Neural cell (in vitro differentiated cells): ENCODE results near the gene FKBP1B. TPM values are rescaled to one million over a fixed set of nuclear protein-coding genes. Genes with fewer than 3 reads are reported as not detected.

Experiments
- H2AFZ ChIP-seq: fragments of 200-600, 300-800 bp; sonication (generic), shearing (Covaris generic); 2 replicates; pipeline ENCODE4 v1.6.0; 2014; ENCODE audit warnings: low read depth, mild to moderate bottlenecking, antibody characterized with exemption, low read length, moderate library complexity
- H3F3A ChIP-seq: fragments of 200-600 bp; shearing (Covaris generic); 2 replicates; pipeline ENCODE4 v1.6.1; 2016; ENCODE audit warnings: mild to moderate bottlenecking, moderate library complexity, mixed read lengths, antibody characterized with exemption, low read length; ENCODE audit not compliant: insufficient read depth, poor library complexity, severe bottlenecking
- H3K27ac ChIP-seq: fragments of 200-600, 300-800 bp; sonication (generic), shearing (Covaris generic); 2 replicates; pipeline ENCODE4 v1.5.1; 2014; ENCODE audit warnings: mild to moderate bottlenecking, low read length, moderate library complexity
- H3K27me3 ChIP-seq: fragments of 300-800, 200-600 bp; sonication (generic), shearing (Covaris generic); 2 replicates; pipeline ENCODE4 v1.6.0; 2014; ENCODE audit warnings: mild to moderate bottlenecking, low read depth, low read length, moderate library complexity; ENCODE audit not compliant: insufficient read depth
- H3K36me3 ChIP-seq: fragments of 300-800, 200-600 bp; sonication (generic), shearing (Covaris generic); 2 replicates; pipeline ENCODE4 v1.5.1; 2014; ENCODE audit warnings: mild to moderate bottlenecking, antibody characterized with exemption, low read length, moderate library complexity; ENCODE audit not compliant: insufficient read depth
- H3K4me2 ChIP-seq: fragments of 300-800, 200-600 bp; sonication (generic), shearing (Covaris generic); 2 replicates; pipeline ENCODE4 v1.6.0; 2014; ENCODE audit warnings: mild to moderate bottlenecking, low read length
- H3K4me3 ChIP-seq: fragments of 300-800, 200-600 bp; sonication (generic), shearing (Covaris generic); 2 replicates; pipeline ENCODE4 v1.5.1; 2014; ENCODE audit warnings: mild to moderate bottlenecking, low read length, moderate library complexity
- H3K79me2 ChIP-seq: fragments of 200-600 bp; shearing (Covaris generic); replicated peaks from 2 replicates; pipeline ENCODE4 v1.6.0; 2014; ENCODE audit warnings: mild to moderate bottlenecking, low read length, moderate library complexity; ENCODE audit not compliant: insufficient read depth
- H3K9ac ChIP-seq: fragments of 300-800, 200-600 bp; sonication (generic), shearing (Covaris generic); 2 replicates; pipeline ENCODE4 v1.6.1; 2016; ENCODE audit warnings: mild to moderate bottlenecking, low read length, mixed read lengths
- H3K9me2 ChIP-seq: fragments of 200-600 bp; shearing (Covaris generic); 2 replicates; pipeline ENCODE4 v1.6.1; 2016; ENCODE audit warnings: mild to moderate bottlenecking, low read length, mixed read lengths; ENCODE audit not compliant: insufficient read depth
- H3K9me3 ChIP-seq: fragments of 200-600, 300-800 bp; sonication (generic), shearing (Covaris generic); 2 replicates; pipeline ENCODE4 v1.6.1; 2016; ENCODE audit warnings: mild to moderate bottlenecking, mixed run types, low read length, moderate library complexity, mixed read lengths
- H4K20me1 ChIP-seq: fragments of 200-600 bp; shearing (Covaris generic); 2 replicates; pipeline ENCODE4 v1.6.1; 2016; ENCODE audit warnings: mild to moderate bottlenecking, mixed run types; ENCODE audit not compliant: insufficient read depth
- CTCF ChIP-seq: fragments of 450-650 bp; IDR thresholded peaks from 2 replicates; pipeline ENCODE4 v1.5.1; 2014; ENCODE audit warnings: antibody characterized with exemption, mild to moderate bottlenecking, moderate library complexity; ENCODE audit not compliant: poor library complexity, severe bottlenecking
- EZH2 ChIP-seq: fragments of 200-600, 300-800 bp; shearing (Covaris generic), sonication (generic); IDR thresholded peaks from 2 replicates; pipeline ENCODE4 v1.6.1; 2014; ENCODE audit warnings: antibody characterized with exemption, low read length, borderline replicate concordance, mild to moderate bottlenecking; ENCODE audit not compliant: insufficient read depth, poor library complexity, severe bottlenecking
- MXI1 ChIP-seq: fragments of 450-650 bp; conservative IDR thresholded peaks from 2 replicates; pipeline ENCODE4 v1.6.1; 2014; ENCODE audit warnings: antibody characterized with exemption, mild to moderate bottlenecking; ENCODE audit not compliant: poor library complexity, severe bottlenecking
- POLR2AphosphoS5 ChIP-seq: IDR thresholded peaks from 2 replicates; pipeline ENCODE4 v1.6.1; 2012
- RAD21 ChIP-seq: fragments of 450-650 bp; conservative IDR thresholded peaks from 2 replicates; pipeline ENCODE4 v1.6.1; 2014; ENCODE audit warnings: antibody characterized with exemption, mild to moderate bottlenecking, moderate library complexity
- REST ChIP-seq: IDR thresholded peaks from 2 replicates; pipeline ENCODE4 v1.6.1; 2012; ENCODE audit warnings: borderline replicate concordance
- SMC3 ChIP-seq: fragments of 450-650 bp; conservative IDR thresholded peaks from 2 replicates; pipeline ENCODE4 v1.6.1; 2014; ENCODE audit warnings: antibody characterized with exemption, mild to moderate bottlenecking, moderate library complexity; ENCODE audit not compliant: poor library complexity
- TAF1 ChIP-seq: IDR thresholded peaks from 2 replicates; pipeline ENCODE4 v1.6.1; 2012; ENCODE audit warnings: low read depth
- polyA plus RNA-seq: library from polyadenylated mRNA; depleted of rRNA; stranded (reverse); fragments of >200 nt; gene quantifications from 2 replicates; pipeline ENCODE4 v1.2.3, GENCODE V29; 2014

Gene FKBP1B
- polyA plus RNA-seq, 1 donor from 2014 or later, result 154 TPM

- Histone ChIP-seq H3F3A (no peaks in the 10 kb centered on the region), H3K9me2 (no peaks in the 10 kb centered on the region), H3K9me3 (no peaks in the 10 kb centered on the region), H3K79me2 (no peaks in the 10 kb centered on the region), H3K9ac (no peak overlapping the region), H2AFZ (no peak overlapping the region), H3K4me3 (no peak overlapping the region), H3K27ac (no peak overlapping the region), H3K36me3 (no peaks in the 10 kb centered on the region), H3K27me3 (no peaks in the 10 kb centered on the region), H3K4me2 (no peak overlapping the region), H4K20me1 (no peaks in the 10 kb centered on the region)
- TF ChIP-seq RAD21 (no peak), EZH2 (no peak)
These were observed 4.9 kb downstream of the FKBP1B start for GRCh38 chr2:24054366-24055010.

GRCh38 chr2:24055750-24056149, 6.2 kb downstream of the FKBP1B start:
- H3F3A ChIP-seq, result no peaks in the 10 kb centered on the region
- no peaks in the 10 kb centered on the region for H3K27me3 ChIP-seq
- no peak for TF ChIP-seq REST
- no peaks in the 10 kb centered on the region for H3K9me2 ChIP-seq
- no peak overlapping the region for H3K4me2 ChIP-seq
- no peak overlapping the region for H3K4me3 ChIP-seq
- H3K36me3 ChIP-seq, result no peaks in the 10 kb centered on the region
- H2AFZ ChIP-seq, result no peak overlapping the region
- no peak overlapping the region for H3K9ac ChIP-seq
- H3K9me3 ChIP-seq, result no peaks in the 10 kb centered on the region
- H4K20me1 ChIP-seq, result no peaks in the 10 kb centered on the region
- H3K79me2 ChIP-seq, result no peaks in the 10 kb centered on the region
- H3K27ac ChIP-seq, result no peak overlapping the region

GRCh38 chr2:24058564-24059271, 9.2 kb downstream of the FKBP1B start:
- no peaks in the 10 kb centered on the region for H3K9me3 ChIP-seq
- no peak overlapping the region for H3K4me2 ChIP-seq
- no peak overlapping the region for H3K9ac ChIP-seq

More at GRCh38 chr2:24058564-24059271, 9.2 kb downstream of the FKBP1B start:
- Histone ChIP-seq H4K20me1 (no peaks in the 10 kb centered on the region), H2AFZ (no peak overlapping the region), H3K27ac (no peak overlapping the region), H3K27me3 (no peaks in the 10 kb centered on the region), H3K36me3 (peaks cover 5% of the 10 kb centered on the region), H3F3A (no peaks in the 10 kb centered on the region), H3K4me3 (no peak overlapping the region), H3K79me2 (no peaks in the 10 kb centered on the region), H3K9me2 (no peaks in the 10 kb centered on the region)
- TF ChIP-seq TAF1, result no peak
- TF ChIP-seq REST, result no peak
- no peak for TF ChIP-seq CTCF
- no peak for TF ChIP-seq SMC3
- no peak for TF ChIP-seq EZH2
- no peak for TF ChIP-seq RAD21
- TF ChIP-seq POLR2AphosphoS5, result no peak
- no peak for TF ChIP-seq MXI1
